ENCODE measurements around the gene SLC30A4. TPM values are rescaled to one million over a fixed set of nuclear protein-coding genes. Genes with fewer than 3 reads are reported as not detected.

The SLC30A4 gene
- total RNA-seq, 4 donors from 2014 or later, result 5.4 to 8.1 (median 7.2) TPM

GRCh38 chr15:45456212-45457106 lies 66.1 kb downstream of the SLC30A4 start:
- intact Hi-C loops (cut with DNase I; ENCODE audit: low total_unique reads), result loop anchor here (2.0 to 5.0 kb wide), 2 partner anchors 26 to 156 kb away; no protein-coding TSS in a partner anchor
- no peak overlapping the region for H3K4me3 ChIP-seq (ENCODE audit: low read depth, poor library complexity, severe bottlenecking)
- TF ChIP-seq POLR2A (IDR thresholded peaks at IDR 0.05), result no peak
- TF ChIP-seq CTCF (IDR thresholded peaks at IDR 0.05), result no peak
- WGBS, 2 donors, result 42 to 45% methylated on average over 21 to 22 of the region's 22 CpGs
- DNase-seq (ENCODE audit: low spot score in 2 of 2), result peak; percentile 84 to 94

- H3K4me3 ChIP-seq (ENCODE audit: low read depth, poor library complexity, severe bottlenecking), result no peak overlapping the region
- WGBS, 2 donors, result 54 to 61% methylated on average over 8 of the region's 8 CpGs
- peak in 1 of 2 donors; percentile 89 for DNase-seq (ENCODE audit: low spot score in 2 of 2)
- intact Hi-C loops (cut with DNase I; ENCODE audit: low total_unique reads), result loop anchor here (5.0 kb wide), 1 partner anchor 157 kb away; no protein-coding TSS in a partner anchor
- no peak for TF ChIP-seq POLR2A (IDR thresholded peaks at IDR 0.05)
- TF ChIP-seq CTCF (IDR thresholded peaks at IDR 0.05), result no peak
These were observed 67.7 kb downstream of the SLC30A4 start for GRCh38 chr15:45454814-45455213.

- DNase-seq (ENCODE audit: low spot score in 2 of 2), result no peak
- intact Hi-C loops (cut with DNase I; ENCODE audit: low total_unique reads), result no loop called here
- 90 to 91% methylated on average over 6 of the region's 6 CpGs for WGBS, 2 donors
- H3K4me3 ChIP-seq (ENCODE audit: low read depth, poor library complexity, severe bottlenecking), result no peak overlapping the region
- TF ChIP-seq POLR2A (IDR thresholded peaks at IDR 0.05) (no peak), CTCF (IDR thresholded peaks at IDR 0.05) (no peak)
These were observed 71.3 kb downstream of the SLC30A4 start for GRCh38 chr15:45451265-45451664.

- no peak for DNase-seq (ENCODE audit: low spot score in 2 of 2)
- H3K4me3 ChIP-seq (ENCODE audit: low read depth, poor library complexity, severe bottlenecking), result no peak overlapping the region
- intact Hi-C loops (cut with DNase I; ENCODE audit: low total_unique reads), result no loop called here
- TF ChIP-seq POLR2A (IDR thresholded peaks at IDR 0.05) (no peak), CTCF (IDR thresholded peaks at IDR 0.05) (no peak)
- 87 to 88% methylated on average over 22 of the region's 22 CpGs for WGBS, 2 donors
These were observed 72.4 kb downstream of the SLC30A4 start for GRCh38 chr15:45449916-45450867.

- DNase-seq (ENCODE audit: low spot score in 2 of 2), result no peak
- H3K4me3 ChIP-seq (ENCODE audit: low read depth, poor library complexity, severe bottlenecking), result no peak overlapping the region
- no peak for TF ChIP-seq POLR2A (IDR thresholded peaks at IDR 0.05)
- no peak for TF ChIP-seq CTCF (IDR thresholded peaks at IDR 0.05)
- WGBS, 2 donors, result 79 to 88% methylated on average over 4 of the region's 4 CpGs
- intact Hi-C loops (cut with DNase I; ENCODE audit: low total_unique reads), result no loop called here
These were observed 73.2 kb downstream of the SLC30A4 start for GRCh38 chr15:45449395-45449794.
